ENCODE results near the gene RGL4.

Gene RGL4

DNA sequence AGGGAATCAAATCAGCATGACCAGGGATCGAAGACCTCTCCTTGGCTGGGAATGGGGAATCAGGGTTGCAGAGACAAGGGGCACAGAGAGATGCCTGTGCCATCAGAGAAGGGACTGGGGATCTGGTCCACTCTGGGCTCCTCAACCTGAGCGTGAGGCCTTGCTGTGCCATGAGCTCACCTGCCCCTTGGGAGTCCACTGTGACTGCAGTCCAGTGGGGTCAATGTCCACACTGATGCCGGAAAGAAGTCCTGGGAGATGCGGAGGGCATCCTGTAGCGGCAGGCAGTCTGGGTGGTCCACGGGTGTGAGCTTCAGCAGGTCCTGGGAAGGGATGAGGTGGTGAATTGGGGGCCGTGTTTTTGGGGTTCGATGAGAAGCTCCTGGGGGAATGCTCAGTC lies 7.3 kb upstream of the RGL4 start:
- peaks cover 66% of the 10 kb centered on the region for H3K36me3 ChIP-seq
- no peak overlapping the region for H3K27ac ChIP-seq
- no peaks in the 10 kb centered on the region for H3K4me1 ChIP-seq (ENCODE audit: control insufficient read depth in 1 of 2, insufficient read depth in 1 of 2, low read depth in 1 of 2, low read length in 1 of 2)
- no peaks in the 10 kb centered on the region for H3K27me3 ChIP-seq
- TF ChIP-seq, protein P1, sequence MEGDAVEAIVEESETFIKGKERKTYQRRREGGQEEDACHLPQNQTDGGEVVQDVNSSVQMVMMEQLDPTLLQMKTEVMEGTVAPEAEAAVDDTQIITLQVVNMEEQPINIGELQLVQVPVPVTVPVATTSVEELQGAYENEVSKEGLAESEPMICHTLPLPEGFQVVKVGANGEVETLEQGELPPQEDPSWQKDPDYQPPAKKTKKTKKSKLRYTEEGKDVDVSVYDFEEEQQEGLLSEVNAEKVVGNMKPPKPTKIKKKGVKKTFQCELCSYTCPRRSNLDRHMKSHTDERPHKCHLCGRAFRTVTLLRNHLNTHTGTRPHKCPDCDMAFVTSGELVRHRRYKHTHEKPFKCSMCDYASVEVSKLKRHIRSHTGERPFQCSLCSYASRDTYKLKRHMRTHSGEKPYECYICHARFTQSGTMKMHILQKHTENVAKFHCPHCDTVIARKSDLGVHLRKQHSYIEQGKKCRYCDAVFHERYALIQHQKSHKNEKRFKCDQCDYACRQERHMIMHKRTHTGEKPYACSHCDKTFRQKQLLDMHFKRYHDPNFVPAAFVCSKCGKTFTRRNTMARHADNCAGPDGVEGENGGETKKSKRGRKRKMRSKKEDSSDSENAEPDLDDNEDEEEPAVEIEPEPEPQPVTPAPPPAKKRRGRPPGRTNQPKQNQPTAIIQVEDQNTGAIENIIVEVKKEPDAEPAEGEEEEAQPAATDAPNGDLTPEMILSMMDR (IDR thresholded peaks at IDR 0.05), result no peak
- no peaks in the 10 kb centered on the region for H3K9me3 ChIP-seq
- H3K4me3 ChIP-seq (ENCODE audit: low read depth in 1 of 2, low read length in 1 of 2), result no peak overlapping the region

DNA sequence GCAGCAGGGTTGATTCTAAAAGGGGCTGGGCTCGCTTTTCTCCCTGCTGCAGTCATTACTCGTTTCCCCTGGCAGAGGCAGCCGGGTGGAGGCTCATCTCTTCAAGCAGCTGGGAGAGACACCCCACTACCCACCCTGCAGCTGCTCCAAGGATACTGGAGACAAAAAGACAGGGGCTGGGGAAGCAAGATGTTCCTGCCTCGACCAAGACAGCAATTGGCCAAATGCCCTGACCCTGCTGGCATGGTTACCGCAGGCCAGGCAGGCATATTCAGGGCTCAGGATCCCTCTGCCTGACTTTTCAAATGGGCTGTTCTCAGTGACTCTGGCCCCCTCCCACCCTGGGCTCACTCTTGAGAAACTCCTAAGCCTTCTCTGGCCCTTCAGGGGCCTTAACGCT lies 6.8 kb upstream of the RGL4 start:
- Histone ChIP-seq H3K4me1 (ENCODE audit: control insufficient read depth in 1 of 2, insufficient read depth in 1 of 2, low read depth in 1 of 2, low read length in 1 of 2) (no peaks in the 10 kb centered on the region), H3K36me3 (peaks cover 70% of the 10 kb centered on the region), H3K9me3 (no peaks in the 10 kb centered on the region), H3K4me3 (ENCODE audit: low read depth in 1 of 2, low read length in 1 of 2) (no peak overlapping the region), H3K27me3 (no peaks in the 10 kb centered on the region), H3K27ac (no peak overlapping the region)
- TF ChIP-seq, protein P1 (IDR thresholded peaks at IDR 0.05), result no peak

DNA sequence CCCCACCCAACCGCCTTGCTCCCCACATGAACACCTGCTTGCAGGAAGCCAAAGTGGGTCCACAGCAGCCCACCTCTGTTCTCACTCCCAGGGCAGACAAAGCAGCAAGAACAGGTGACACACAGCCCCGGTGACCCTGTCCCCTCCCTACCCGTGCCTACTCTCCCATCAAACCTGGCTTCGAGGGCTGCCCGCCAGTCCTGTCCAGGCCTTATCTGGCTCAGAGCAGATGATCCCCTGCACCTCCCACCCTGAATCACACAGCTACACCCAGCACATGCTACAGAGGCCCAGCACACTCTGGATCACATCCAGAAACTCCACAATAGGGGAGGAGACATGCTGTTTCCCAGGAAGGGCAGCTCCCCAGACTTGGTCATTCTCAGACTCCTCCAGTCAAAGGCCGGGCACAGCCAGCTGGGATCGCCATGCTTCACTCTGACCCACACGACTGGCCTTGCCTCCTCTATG lies 6.2 kb upstream of the RGL4 start:
- H3K9me3 ChIP-seq, result no peaks in the 10 kb centered on the region
- TF ChIP-seq, protein P1 (IDR thresholded peaks at IDR 0.05), result no peak
- H3K4me1 ChIP-seq (ENCODE audit: control insufficient read depth in 1 of 2, insufficient read depth in 1 of 2, low read depth in 1 of 2, low read length in 1 of 2), result no peaks in the 10 kb centered on the region
- no peak overlapping the region for H3K27ac ChIP-seq
- no peak overlapping the region for H3K4me3 ChIP-seq (ENCODE audit: low read depth in 1 of 2, low read length in 1 of 2)
- H3K36me3 ChIP-seq, result peaks cover 72% of the 10 kb centered on the region
- H3K27me3 ChIP-seq, result no peaks in the 10 kb centered on the region

DNA sequence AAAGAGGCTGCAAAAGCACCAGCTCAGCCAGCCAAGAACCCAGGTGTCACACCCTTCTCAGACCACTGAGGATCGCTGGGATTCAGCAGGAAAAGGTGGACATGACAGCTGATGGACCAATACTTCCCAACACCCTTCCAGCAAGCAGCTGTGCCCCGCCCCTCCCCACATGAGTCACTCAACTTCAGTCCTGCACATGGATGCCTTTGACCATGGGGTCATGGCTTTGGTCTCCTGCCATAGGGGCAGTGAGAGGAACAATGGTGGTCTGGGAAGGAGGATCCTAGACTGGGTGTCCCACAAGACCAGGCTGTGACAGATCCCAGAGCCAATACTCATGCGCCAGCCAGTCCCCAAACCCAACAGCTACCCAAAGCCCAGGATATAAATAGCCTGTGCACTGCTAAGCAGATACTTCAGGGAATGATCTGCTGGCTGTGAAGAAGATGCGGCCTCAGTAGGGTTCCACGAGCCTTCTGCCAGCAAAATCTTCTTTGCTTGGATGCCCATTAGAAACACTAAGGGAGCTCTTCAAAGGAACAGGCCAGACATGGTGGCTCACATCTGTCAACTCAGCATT lies 5.5 kb upstream of the RGL4 start:
- Histone ChIP-seq H3K27ac (no peak overlapping the region), H3K27me3 (no peaks in the 10 kb centered on the region), H3K4me1 (ENCODE audit: control insufficient read depth in 1 of 2, insufficient read depth in 1 of 2, low read depth in 1 of 2, low read length in 1 of 2) (no peaks in the 10 kb centered on the region), H3K9me3 (no peaks in the 10 kb centered on the region), H3K4me3 (ENCODE audit: low read depth in 1 of 2, low read length in 1 of 2) (no peak overlapping the region), H3K36me3 (peaks cover 74% of the 10 kb centered on the region)
- TF ChIP-seq, protein P1 (IDR thresholded peaks at IDR 0.05), result no peak

DNA sequence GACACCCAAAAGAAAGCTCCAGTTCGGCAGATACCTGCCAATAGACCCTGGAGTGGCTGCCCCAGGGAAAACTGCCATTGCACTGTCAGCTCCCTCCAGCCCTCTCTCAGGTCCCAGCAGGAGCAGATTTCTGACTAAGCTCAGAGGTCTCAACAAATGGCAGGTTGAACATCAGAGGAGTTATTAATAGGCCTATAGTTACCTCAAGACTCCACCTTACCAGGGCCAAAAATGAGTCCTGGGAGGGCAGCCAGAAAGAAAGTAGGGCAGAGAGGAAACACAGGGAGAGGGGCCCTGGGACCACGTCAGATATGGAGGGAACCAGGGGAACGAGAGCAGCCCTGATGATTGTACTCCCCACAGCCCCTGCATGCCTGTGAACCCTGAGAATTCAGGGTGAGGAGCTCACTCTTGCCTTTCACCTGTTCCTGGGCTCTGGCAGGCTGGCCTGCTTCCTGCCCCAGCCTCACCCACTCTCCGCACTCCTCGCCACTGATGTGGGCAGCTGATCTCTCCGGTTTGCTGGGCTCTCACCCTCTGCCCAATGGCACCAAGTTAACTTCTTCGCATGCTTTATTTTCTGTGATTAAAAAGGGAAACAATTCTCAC lies 4.3 kb upstream of the RGL4 start:
- no peaks in the 10 kb centered on the region for H3K27me3 ChIP-seq
- H3K4me3 ChIP-seq (ENCODE audit: low read depth in 1 of 2, low read length in 1 of 2), result no peak overlapping the region
- no peaks in the 10 kb centered on the region for H3K4me1 ChIP-seq (ENCODE audit: control insufficient read depth in 1 of 2, insufficient read depth in 1 of 2, low read depth in 1 of 2, low read length in 1 of 2)
- TF ChIP-seq, protein P1 (IDR thresholded peaks at IDR 0.05), result no peak
- H3K27ac ChIP-seq, result no peak overlapping the region
- no peaks in the 10 kb centered on the region for H3K9me3 ChIP-seq
- peaks cover 74% of the 10 kb centered on the region for H3K36me3 ChIP-seq

All from neutrophil (primary cell).